DOHH2 (cell line): ENCODE data around the gene ERC2.

Experiments used
- H3F3A ChIP-seq: fragments of 200-600 bp; sonication (generic), shearing (Covaris generic); 2 replicates; pipeline ENCODE4 v1.6.0; 2016; ENCODE audit warnings: antibody characterized with exemption, mild to moderate bottlenecking; ENCODE audit not compliant: control insufficient read depth, insufficient read depth
- H3K27ac ChIP-seq: fragments of 200-600 bp; sonication (generic); 2 replicates; pipeline ENCODE4 v1.5.1; 2014; ENCODE audit warnings: low read depth, mild to moderate bottlenecking, low read length, moderate library complexity
- H3K27me3 ChIP-seq: fragments of 200-600 bp; sonication (generic); 2 replicates; pipeline ENCODE4 v1.6.1; 2014; ENCODE audit warnings: mild to moderate bottlenecking, low read length, mixed read lengths; ENCODE audit not compliant: control insufficient read depth
- H3K36me3 ChIP-seq: fragments of 200-600 bp; sonication (generic); 2 replicates; pipeline ENCODE4 v1.6.1; 2014; ENCODE audit warnings: mild to moderate bottlenecking, low read length, moderate library complexity, mixed read lengths; ENCODE audit not compliant: control insufficient read depth
- H3K4me1 ChIP-seq: fragments of 200-600 bp; sonication (generic); 2 replicates; pipeline ENCODE4 v1.6.1; 2014; ENCODE audit warnings: mild to moderate bottlenecking, low read length, mixed read lengths; ENCODE audit not compliant: control insufficient read depth
- H3K4me2 ChIP-seq: fragments of 200-600 bp; sonication (generic); 2 replicates; pipeline ENCODE4 v1.6.0; 2014; ENCODE audit warnings: mild to moderate bottlenecking, low read length, moderate library complexity
- H3K4me3 ChIP-seq: fragments of 200-600 bp; sonication (generic); 2 replicates; pipeline ENCODE4 v1.5.1; 2014; ENCODE audit warnings: mild to moderate bottlenecking, low read length, mixed read lengths
- H3K79me2 ChIP-seq: fragments of 200-600 bp; sonication (generic); 2 replicates; pipeline ENCODE4 v1.6.1; 2014; ENCODE audit warnings: mild to moderate bottlenecking, low read length, mixed read lengths; ENCODE audit not compliant: control insufficient read depth
- H3K9me2 ChIP-seq: fragments of 200-600 bp; sonication (generic); replicated peaks from 2 replicates; pipeline ENCODE4 v1.6.1; 2014; ENCODE audit warnings: mild to moderate bottlenecking, low read length, mixed read lengths; ENCODE audit not compliant: control insufficient read depth
- H3K9me3 ChIP-seq: fragments of 200-600 bp; sonication (generic); 2 replicates; pipeline ENCODE4 v1.6.1; 2014; ENCODE audit warnings: antibody characterized with exemption, low read length, mixed read lengths; ENCODE audit not compliant: control insufficient read depth, insufficient read depth
- H4K20me1 ChIP-seq: fragments of 200-600 bp; sonication (generic); 2 replicates; pipeline ENCODE4 v1.6.0; 2014; ENCODE audit warnings: low read depth, mild to moderate bottlenecking, antibody characterized with exemption, low read length, moderate library complexity; ENCODE audit not compliant: control insufficient read depth, insufficient read depth
- CTCF ChIP-seq: fragments of 200-600 bp; sonication (generic); IDR thresholded peaks from one replicate; pipeline ENCODE4 v1.5.1; 2014; ENCODE audit warnings: antibody characterized with exemption, mild to moderate bottlenecking, low read depth, low read length; ENCODE audit not compliant: poor library complexity, severe bottlenecking
- EZH2phosphoT487 ChIP-seq: fragments of 200-600 bp; sonication (generic); IDR thresholded peaks from 2 replicates; pipeline ENCODE4 v1.6.1; 2017; ENCODE audit warnings: borderline replicate concordance, mild to moderate bottlenecking, antibody characterized with exemption, low read length, moderate library complexity, mixed read lengths

The ERC2 gene

DNA sequence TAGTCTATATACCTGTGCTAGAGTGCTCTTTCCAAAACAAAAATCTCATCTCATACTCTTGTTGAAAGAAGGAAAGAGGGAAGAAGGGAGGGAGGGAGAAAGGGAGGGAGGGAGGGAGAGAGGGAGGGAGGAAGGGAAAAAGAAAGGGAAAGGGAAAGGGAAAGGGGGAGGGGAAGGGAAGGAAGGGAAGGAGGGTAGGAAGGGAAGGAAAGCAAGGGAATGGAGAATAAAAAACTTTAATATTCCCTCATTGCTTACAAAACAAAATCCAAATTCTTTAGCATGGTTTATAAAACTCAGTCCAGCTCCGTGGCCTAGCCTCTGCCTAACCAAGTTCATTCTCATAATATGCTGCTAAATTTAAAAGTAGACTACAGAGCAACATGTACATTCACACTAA lies 104.5 kb downstream of the ERC2 start:
- no peak overlapping the region for H3K4me3 ChIP-seq
- no peaks in the 10 kb centered on the region for H3K36me3 ChIP-seq
- TF ChIP-seq CTCF (no peak), EZH2phosphoT487 (no peak)
- H3K9me3 ChIP-seq = no peaks in the 10 kb centered on the region
- H3K9me2 ChIP-seq = no peaks in the 10 kb centered on the region
- no peaks in the 10 kb centered on the region for H3K27me3 ChIP-seq
- no peaks in the 10 kb centered on the region for H3F3A ChIP-seq
- no peak overlapping the region for H3K27ac ChIP-seq
- H3K4me1 ChIP-seq = no peaks in the 10 kb centered on the region
- no peaks in the 10 kb centered on the region for H4K20me1 ChIP-seq
- H3K4me2 ChIP-seq = no peak overlapping the region
- no peaks in the 10 kb centered on the region for H3K79me2 ChIP-seq

DNA sequence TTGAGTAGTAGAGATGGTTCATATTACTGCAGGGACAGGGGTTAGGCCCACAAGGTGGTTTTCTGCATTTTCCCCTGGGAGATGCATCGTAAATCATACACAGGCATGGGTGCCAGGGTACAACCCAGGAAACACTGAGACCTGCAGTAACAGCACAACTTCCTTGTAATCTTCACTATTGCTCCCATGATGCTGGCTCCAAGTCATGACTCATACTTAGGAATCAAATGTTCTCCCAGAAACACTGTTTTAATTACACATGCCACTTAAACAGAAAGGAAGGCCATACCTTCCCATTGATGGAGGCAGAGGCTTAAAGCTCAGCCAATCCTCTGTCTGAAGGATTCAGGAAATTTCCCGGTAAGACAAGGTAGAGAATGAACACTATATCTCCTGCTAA lies 106.5 kb downstream of the ERC2 start:
- Histone ChIP-seq H3K4me1 (no peaks in the 10 kb centered on the region), H3K79me2 (no peaks in the 10 kb centered on the region), H3F3A (no peaks in the 10 kb centered on the region), H3K4me3 (no peak overlapping the region), H3K9me3 (no peaks in the 10 kb centered on the region), H3K36me3 (no peaks in the 10 kb centered on the region), H3K9me2 (no peaks in the 10 kb centered on the region), H3K4me2 (no peak overlapping the region), H4K20me1 (no peaks in the 10 kb centered on the region), H3K27me3 (no peaks in the 10 kb centered on the region), H3K27ac (no peak overlapping the region)
- TF ChIP-seq CTCF (no peak), EZH2phosphoT487 (no peak)

GRCh38 chr3:56357266-56357665 lies 111.0 kb downstream of the ERC2 start:
- no peak overlapping the region for H3K4me2 ChIP-seq
- H3F3A ChIP-seq = no peaks in the 10 kb centered on the region
- no peaks in the 10 kb centered on the region for H3K9me2 ChIP-seq
- no peaks in the 10 kb centered on the region for H4K20me1 ChIP-seq
- no peaks in the 10 kb centered on the region for H3K36me3 ChIP-seq
- TF ChIP-seq CTCF = no peak
- H3K79me2 ChIP-seq = no peaks in the 10 kb centered on the region
- H3K27ac ChIP-seq = no peak overlapping the region
- H3K4me1 ChIP-seq = no peaks in the 10 kb centered on the region
- H3K27me3 ChIP-seq = no peaks in the 10 kb centered on the region
- no peak overlapping the region for H3K4me3 ChIP-seq
- no peaks in the 10 kb centered on the region for H3K9me3 ChIP-seq

DNA sequence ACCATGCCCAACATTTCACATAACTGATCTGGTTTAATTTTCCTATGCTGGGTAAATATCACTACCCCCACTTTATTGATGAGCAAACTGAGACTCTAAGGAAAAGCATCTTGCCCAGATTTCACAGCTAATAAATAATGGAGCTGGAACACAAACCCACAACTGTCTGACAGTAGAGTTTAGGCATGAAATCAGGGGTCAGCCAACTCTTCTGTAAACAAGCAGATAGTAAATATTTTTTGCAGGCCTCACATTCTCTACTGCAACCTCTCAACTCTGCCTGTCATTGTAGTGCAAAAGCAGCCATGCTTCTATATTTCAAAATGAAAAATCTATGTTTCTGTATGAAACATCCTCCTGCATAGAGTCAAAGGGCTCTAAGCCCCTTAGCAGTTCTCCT lies 111.5 kb downstream of the ERC2 start:
- Histone ChIP-seq H4K20me1 (no peaks in the 10 kb centered on the region), H3K9me3 (no peaks in the 10 kb centered on the region), H3K9me2 (no peaks in the 10 kb centered on the region), H3K4me1 (no peaks in the 10 kb centered on the region), H3K4me3 (no peak overlapping the region), H3K36me3 (no peaks in the 10 kb centered on the region), H3K79me2 (no peaks in the 10 kb centered on the region), H3K27me3 (no peaks in the 10 kb centered on the region), H3F3A (no peaks in the 10 kb centered on the region), H3K4me2 (no peak overlapping the region), H3K27ac (no peak overlapping the region)
- TF ChIP-seq EZH2phosphoT487 = no peak
- TF ChIP-seq CTCF = no peak
